C4-2B (cell line): ENCODE data around the gene ZNF555.

ENCODE experiments used
- CTCF ChIP-seq: fragments of 450-650 bp; conservative IDR thresholded peaks from 2 replicates; pipeline ENCODE4 v1.5.1; 2017; ENCODE audit warnings: mild to moderate bottlenecking
- ZFX ChIP-seq: fragments of 450-650 bp; IDR thresholded peaks from 2 replicates; pipeline ENCODE4 v1.6.1; 2017

- TF ChIP-seq CTCF (no peak), ZFX (no peak)
Measured at GRCh38 chr19:2824129-2824528, 17.1 kb upstream of the ZNF555 start.
